Upper lobe of left lung (tissue), 4 donors: ENCODE data around the gene LYL1.

Experiments
- CTCF ChIP-seq, 6 experiments: fragments of 450-650 bp in 4 of 6; fragments of 200-600 bp in 2 of 6; sonication (generic) in 2 of 6; IDR thresholded peaks; one replicate each; pipeline ENCODE4 v1.5.1; 2016 to 2019; ENCODE audit warnings: antibody characterized with exemption in 6 of 6
- POLR2A ChIP-seq, 4 donors: fragments of 450-650 bp; IDR thresholded peaks; one replicate each; pipeline ENCODE4 v1.5.1; 2016 to 2017; ENCODE audit warnings: antibody characterized with exemption in 4 of 4, mild to moderate bottlenecking in 2 of 4
- POLR2AphosphoS5 ChIP-seq, 2 donors: sonication (generic); formaldehyde crosslinking; IDR thresholded peaks; one replicate each; pipeline ENCODE4 v1.5.1; 2017; ENCODE audit warnings: antibody characterized with exemption in 2 of 2

GRCh38 chr19:13150931-13151604 is 48.4 kb upstream of the LYL1 start:
- TF ChIP-seq POLR2AphosphoS5 (IDR thresholded peaks at IDR 0.05) (no peak), POLR2A (IDR thresholded peaks at IDR 0.05) (no peak), CTCF (IDR thresholded peaks at IDR 0.05) (no peak)
